GM21723 (cell line): ENCODE results near the gene SIGLEC9.
"Not testable (repeated sequence)": the region's sequence is repeated elsewhere in the genome, so short reads cannot be mapped to it uniquely, and the experiment has no call there.

Experiments
- ATAC-seq: cut with Tn5 transposase; IDR thresholded peaks from one replicate; pipeline ENCODE4 v1.9.1; 2021; ENCODE audit warnings: mild to moderate bottlenecking, moderate library complexity; ENCODE audit not compliant: unreplicated experiment

SIGLEC9 gene

DNA sequence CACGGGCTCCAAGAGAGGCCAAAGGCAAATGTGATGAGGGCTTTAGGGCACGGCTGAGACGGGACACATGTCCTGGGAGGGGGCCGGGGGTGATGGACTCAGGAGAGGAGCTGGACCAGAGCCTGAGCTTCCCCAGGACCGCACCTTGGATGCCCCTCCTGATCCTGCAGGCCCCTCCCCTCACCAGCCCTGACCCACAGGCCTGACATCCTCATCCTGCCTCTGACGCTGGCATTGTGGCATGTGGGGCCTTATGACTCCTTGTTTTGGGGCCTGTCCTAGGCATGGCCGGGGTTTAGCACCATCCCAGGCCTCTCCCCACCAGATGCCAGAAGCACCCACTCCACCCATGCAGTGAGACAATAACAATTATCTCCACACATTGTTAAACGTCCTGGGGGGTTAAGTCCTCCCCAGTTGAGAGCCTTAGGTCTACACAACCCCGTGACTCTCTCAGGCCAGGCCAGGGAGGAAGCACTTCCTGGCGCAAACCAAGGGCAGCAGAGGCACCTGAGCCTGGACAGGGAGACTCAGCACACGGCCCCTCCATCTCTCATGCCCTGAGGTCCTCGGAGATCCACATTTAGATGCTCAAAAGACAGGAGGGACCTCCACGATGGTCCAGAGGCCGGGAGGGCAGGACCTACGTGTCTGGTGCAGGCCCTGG lies 18.2 kb downstream of the SIGLEC9 start:
- ATAC-seq, result not testable (repeated sequence)

DNA sequence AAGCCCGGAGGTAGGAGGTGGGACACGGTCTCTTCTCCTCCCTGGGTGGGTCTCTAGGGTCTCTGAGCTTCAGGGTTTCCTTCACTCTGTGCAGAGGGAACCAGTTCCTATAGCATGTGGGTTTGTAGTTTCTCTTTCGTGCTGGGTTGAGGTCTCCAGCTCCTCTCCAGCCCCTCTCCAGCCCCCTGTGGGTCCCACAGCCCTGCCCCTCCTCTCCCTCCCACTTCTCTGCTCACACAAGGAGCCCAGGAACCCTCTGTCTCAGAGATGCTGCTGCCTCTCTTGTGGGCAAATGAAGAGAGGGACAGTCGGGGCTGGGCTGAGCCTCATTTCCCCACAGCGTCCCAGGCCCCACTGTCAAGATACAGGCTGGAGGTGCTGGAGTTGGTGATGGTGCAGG lies 18.8 kb downstream of the SIGLEC9 start:
- no peak for ATAC-seq

DNA sequence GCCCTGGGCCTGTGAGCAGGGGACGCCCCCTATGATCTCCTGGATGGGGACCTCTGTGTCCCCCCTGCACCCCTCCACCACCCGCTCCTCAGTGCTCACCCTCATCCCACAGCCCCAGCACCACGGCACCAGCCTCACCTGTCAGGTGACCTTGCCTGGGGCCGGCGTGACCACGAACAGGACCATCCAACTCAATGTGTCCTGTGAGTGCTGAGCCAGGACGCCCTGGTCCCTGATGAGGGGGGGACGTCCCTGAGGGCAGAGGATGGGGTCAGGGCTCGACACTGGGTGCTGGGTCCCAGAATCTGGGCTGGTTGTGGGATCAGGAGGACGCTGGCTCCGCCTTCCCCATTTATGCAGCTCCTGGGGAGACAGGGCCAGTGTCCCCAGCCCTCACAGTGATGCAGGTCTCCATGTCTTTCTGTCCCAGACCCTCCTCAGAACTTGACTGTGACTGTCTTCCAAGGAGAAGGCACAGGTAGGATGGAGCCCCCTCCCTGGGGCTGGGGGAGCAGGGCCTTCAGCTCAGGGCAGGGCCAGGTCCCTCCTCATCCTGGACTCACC lies 19.9 kb downstream of the SIGLEC9 start:
- no peak for ATAC-seq

DNA sequence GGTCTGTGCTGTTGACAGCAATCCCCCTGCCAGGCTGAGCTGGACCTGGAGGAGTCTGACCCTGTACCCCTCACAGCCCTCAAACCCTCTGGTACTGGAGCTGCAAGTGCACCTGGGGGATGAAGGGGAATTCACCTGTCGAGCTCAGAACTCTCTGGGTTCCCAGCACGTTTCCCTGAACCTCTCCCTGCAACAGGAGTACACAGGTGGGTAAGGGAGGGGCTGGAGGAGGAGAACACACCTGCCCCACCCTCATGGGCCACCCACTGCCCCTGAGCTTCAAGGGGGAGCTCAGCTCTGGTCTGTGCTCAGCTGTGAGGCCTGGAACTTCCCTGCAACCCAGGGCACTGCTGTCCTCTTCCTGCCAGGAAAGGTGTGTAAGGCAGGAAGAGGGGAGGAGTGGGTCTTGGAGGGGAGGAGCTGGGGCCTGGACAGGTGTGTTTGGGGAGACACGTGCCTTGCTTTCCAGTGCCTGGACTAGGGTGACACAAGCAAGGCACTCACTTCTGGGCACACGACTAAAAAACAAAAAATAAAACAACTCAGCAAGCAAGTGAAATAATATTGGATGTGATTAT lies 21.3 kb downstream of the SIGLEC9 start:
- ATAC-seq, result no peak

DNA sequence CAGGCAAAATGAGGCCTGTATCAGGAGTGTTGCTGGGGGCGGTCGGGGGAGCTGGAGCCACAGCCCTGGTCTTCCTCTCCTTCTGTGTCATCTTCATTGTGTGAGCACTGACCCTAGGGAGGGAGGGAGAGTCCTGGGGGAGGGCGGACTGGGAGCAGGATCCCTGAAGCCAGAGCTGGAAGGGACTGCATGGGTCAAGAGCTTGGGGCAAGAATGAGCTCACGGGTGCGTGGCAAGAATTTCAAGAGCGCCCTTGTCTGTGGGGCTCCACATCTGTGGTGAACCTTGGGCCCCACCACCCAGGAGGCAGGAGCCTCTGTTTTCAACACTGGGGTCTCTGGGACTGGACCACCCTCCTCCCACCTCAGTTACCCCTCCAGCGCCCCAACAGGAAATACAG lies 22.0 kb downstream of the SIGLEC9 start:
- ATAC-seq, result no peak

DNA sequence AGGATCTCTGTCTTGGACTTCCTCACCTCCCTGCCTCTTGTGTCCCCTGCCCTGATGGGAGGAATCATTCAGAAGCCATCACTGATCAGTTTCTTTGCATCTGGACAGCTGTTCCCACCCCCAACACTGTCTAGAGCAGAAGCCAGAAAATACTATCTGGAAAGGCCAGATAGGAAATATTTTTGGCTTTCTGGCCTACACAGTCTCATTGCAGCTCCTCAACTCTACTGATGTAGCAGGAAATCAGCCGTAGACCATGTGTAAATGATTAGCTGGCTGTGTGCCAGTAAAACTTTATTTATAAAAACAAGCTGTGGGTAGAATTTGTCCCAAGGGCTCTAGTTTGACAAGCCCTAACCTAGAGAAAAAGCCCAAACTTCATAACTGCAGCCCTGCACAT lies 23.0 kb downstream of the SIGLEC9 start:
- ATAC-seq, result no peak

DNA sequence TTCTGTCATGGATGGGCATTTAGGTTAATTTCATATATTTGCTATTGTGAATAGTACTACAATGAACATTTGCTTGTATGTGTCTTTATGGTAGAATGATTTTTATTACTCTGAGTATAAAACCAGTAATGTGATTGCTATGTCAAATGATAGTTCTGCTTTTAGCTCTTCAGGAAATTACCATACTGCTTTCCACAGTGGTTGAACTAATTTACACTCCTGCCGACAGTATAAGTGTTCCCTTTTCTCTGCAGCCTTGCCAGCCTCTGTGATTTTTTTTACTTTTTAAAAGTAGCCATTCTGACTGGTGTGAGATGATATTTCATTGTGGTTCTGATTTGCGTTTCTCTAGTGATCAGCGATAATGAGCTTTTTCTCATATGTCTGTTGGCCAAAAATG lies 23.9 kb downstream of the SIGLEC9 start:
- no peak for ATAC-seq

DNA sequence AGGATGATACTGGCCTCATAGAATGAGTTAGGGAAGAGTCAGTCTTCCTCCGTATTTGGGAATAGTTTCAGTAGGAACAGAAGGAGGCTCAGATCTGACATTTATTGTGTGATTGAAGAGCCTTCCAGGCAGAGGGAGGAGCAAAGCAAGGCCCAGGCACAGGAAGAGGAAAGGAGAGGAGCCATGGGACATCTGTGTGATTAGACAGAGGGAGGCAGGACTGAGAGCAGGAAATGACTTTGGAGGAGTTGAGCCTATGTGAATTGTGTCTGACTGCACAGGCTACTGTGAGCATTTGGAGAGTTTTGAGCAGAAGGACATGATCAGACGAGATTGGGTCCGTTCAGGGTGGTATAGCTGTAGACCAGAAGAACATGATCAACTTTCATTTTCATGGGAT lies 25.9 kb downstream of the SIGLEC9 start:
- ATAC-seq, result no peak

DNA sequence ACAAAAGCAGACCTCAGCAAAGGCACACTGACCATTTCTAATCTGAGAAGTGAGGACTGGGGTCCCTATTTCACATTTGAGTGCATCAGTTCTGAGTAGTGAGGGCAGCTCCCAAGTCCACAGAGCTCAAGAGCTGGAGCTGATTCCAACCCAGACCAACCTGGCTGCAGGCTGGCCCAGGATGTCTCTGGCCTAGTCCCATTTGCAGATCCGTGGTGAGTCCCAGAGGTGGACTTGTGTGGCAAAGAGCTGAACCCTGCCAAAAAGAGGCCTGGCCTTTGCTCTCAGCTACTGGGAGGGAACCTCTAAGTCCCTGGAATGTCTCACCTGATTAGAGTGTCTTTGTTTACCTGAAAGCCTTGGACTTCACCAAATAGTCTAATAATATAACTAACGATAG lies 32.0 kb downstream of the SIGLEC9 start:
- ATAC-seq, result no peak

DNA sequence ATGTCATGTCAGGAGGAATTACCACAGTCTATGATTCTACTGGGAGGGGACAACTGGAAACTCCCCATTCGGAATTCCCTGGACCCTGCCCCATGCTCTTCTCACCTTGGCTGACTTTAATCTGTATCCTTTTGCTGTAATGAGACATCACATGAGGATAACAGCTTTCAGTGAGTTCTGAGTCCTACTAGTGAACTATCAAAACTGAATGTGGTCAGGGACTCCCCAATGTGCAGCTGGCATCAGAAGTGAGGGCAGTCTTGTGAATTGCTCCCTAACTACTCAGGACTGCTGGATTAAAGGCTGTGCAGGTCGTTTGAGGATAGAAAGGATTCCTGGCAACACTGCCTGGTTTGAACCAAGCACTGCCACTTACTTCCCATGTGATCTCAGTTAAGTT lies 32.6 kb downstream of the SIGLEC9 start:
- no peak for ATAC-seq

DNA sequence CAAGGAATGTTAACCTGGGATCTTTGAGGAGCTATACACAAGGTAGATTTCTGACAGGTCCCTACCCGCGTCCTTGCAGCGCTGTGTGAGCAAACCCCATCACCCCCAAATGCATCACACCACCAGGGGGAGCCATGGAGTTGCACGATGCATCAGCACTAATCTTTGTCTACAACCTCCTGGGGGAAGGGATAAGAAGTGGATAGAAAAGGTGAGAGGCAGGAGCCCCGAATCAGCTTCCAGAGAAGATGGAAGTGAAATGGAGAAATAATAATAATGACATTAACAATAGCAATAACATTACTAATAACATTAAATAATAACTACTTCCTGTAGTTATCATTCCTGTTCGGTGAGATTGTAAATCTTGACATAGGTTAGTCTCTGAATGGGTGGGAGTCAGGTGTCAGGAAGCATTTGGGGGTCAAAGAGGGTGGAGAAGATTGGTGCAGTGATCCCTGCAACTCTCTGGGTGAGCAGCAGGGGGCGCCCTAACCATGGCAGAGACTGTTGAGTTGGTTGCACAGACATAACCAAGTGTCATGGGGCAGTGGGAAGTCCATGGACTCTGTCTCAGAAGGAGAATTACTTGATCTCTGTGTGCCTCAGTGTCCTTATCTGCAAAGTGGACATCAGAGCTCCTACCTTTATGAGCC lies 33.9 kb downstream of the SIGLEC9 start:
- no peak for ATAC-seq

DNA sequence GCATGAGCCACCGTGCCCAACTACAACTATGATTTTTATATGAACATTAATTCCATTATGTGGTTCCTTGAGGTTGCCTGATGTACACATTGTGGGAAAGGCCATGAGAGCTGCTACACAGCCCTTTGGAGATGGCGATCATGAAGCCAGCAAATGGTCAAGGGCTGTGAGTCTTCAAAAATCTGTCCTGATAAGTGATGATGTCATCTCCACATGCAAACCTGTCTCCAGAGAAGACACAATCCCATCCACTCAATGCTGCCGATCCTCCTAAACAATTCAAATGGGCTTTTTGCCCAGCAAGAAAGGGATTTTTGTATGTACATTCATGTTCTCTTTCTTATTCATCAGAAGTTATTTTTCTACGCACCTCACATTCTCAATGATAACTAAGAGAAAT lies 35.0 kb downstream of the SIGLEC9 start:
- ATAC-seq, result no peak

DNA sequence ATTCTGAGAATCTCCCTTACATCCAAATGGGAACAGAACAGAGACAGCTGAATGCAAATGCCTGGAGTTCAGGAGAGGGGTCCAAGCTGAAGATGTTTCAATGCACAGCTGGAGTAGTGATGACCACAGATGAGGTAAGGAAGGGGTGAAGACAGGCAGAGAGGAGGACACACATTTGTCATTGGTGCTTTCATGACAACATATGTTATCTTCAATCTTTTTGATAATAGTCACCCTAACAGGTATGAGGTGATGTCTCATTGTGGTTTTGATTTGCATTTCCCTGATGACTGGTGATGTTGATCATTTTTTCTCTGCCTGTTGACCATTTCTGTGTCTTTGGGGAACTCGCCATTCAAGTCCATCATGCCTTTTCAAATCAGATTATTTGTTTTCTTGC lies 36.6 kb downstream of the SIGLEC9 start:
- no peak for ATAC-seq

DNA sequence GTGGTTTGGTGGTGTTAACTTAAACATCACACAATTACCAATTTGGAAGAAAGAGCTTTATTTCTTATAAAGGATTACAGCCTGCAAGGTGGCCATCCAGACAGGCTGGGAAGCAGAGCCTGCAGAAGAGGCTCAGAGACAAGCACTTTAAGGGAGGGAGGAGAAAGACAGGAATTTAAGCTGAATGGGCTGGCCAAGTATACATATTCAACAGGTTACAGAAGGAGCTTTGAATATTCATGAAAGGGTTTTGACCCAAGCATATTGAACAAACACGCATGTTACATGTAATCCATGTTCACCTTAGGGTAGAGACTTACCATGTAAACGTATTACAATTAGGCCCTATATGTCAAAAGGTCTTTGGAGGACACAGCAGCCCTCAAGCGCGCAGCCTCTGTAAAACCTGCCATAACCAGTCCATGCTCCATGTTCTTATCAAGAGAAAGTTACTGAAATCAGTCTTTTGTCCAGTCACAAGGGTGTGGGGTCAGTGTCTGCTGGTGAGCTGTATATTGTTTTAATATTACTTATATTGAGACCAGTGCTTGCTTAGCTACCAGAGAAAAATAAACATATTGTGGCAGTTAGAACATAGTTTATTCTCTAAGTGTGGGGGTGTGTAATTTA lies 37.3 kb downstream of the SIGLEC9 start:
- ATAC-seq, result no peak

DNA sequence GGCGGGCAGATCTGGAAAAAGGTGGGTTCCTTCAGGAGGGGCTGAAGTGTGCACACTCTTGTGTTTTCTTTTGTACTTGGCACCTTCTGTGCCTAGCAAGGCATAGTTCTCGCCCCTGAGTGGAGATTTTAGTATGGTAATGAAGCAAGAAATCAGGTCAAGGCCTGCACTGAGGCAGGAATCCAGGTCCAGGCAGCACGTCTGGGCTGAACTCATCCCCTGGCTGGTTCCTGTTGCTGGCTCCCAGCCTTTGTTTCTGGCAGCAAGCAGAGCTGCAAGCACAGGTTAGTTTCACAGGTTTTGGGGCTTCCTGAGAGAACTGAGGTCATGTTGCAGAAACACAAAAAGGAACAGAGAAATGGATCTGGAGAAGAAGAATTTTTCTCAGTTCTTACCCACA lies 38.6 kb downstream of the SIGLEC9 start:
- ATAC-seq, result no peak

DNA sequence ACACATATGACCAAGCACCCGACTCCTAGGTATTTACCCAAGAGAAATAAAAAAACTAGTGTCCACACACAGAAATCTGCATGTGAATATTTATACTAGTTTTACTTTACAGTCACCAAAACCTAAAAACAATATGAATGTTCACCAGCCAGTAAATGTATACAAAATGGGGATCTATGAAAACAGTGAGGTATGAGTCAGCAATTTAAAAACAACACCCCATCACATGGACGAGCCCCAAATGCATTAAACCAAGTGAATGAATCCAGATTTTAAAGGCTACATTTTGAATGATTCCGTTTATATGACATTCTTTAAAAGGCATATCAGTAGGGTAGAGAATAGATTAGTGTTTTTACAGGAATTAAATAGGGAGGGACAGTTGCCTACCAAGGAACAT lies 39.5 kb downstream of the SIGLEC9 start:
- ATAC-seq, result no peak

DNA sequence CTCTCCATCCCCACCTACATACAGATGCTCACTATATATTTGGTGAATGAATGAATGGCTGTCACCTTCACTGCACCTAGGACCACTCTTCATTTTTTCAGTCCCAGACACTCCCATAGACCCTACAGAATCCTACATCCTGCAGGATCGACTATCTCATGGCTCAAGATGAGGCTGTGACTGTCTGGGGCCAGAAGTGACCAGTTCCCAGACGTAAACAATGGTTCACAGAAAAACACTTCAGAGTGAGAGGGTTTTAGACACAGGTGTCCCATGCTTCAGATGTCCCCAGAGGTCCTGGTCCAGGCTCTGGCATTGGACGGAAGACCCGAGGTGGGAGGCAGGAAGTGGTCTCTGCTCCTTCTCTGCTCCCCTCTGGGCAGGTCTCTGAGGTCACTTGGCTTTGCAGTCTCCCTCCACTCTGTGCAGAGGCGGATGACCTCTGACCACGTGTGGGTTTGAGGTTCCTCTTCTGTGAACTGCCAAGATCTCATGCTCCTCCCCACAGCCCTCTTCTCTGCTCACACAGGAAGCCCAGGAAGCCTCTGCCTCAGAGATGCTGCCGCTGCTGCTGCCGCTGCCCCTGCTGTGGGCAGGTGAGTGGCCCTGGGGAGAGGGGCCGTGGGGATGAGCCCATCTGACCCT lies 42.3 kb downstream of the SIGLEC9 start:
- ATAC-seq, result no peak

DNA sequence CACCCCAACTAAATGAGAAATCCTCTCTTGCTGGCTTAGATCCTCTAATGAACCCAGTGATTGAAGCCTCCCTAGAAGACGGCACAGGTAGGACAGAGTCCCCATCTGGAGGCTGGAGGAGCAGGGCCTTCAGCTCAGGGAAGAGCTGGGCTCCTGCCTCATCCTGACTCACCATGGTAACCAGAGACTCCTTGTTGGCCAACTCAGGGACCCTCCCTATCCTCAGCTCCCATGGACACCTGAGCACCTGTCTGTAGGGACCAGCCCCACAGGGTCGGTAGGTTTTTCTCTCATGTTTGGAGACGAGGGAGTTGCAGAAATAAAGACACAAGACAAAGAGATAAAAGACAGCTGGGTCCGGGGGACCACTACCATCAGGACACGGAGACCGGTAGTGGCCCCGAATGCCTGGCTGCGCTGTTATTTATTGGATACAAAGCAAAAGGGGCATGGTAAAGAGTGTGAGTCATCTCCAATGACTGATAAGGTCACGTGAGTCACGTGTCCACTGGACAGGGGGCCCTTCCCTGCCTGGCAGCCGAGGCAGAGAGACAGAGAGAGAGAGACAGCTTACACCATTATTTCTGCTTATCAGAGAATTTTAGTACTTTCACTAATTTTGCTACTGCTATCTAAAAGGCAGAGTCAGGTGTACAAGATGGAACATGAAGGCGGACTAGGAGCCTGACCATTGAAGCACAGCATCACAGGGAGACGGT lies 44.0 kb downstream of the SIGLEC9 start:
- ATAC-seq, result no peak

DNA sequence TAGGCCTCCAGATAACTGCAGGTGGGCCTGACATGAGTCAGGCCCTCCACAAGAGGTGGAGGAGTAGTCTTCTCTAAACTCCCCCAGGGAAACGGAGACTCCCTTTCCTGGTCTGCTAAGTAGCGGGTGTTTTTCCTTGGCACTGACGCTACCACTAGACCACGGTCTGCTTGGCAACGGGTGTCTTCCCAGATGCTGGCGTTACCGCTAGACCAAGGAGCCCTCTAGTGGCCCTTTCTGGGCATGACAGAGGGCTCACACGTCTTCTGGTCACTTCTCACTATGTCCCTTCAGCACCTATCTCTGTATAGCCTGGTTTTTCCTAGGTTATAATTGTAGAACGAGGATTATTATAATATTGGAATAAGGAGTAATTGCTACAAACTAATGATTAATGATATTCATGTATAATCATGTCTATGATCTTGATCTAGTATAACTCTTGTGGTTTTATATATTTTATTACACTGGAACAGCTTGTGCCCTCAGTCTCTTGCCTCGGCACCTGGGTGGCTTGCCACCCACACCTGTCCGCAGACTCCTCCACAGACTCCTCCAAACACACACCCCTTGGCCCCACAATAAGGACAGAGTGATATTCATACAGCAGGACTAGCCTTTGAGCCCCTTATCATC lies 44.7 kb downstream of the SIGLEC9 start:
- not testable (repeated sequence) for ATAC-seq

DNA sequence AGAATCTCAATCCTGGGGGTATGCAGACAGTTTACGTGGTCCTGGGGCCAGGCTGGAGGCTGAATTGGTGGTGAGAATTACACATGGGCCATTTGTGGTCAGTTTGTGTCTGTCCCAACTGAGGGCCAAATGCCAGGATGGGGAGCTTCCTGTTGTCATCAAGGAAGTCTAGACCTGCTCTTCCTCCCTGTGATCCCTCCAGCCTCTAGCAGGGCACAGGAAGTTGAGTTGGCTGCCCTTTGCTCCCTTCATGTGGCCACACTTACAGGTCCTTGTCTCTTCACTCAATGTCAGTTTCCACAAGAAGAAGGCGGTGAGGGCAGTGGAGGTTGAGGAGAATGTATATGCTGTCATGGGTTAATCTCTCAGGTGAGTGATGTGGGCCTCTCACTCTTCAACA lies 47.5 kb downstream of the SIGLEC9 start:
- no peak for ATAC-seq
